Stimulated activated CD4-positive, alpha-beta T cell treated with anti-CD3 and anti-CD28 coated beads, Interleukin-15, amount 100 ng/mL, for 48 hours (primary cell): ENCODE measurements around the gene D2HGDH.
"Not testable (repeated sequence)": the region's sequence is repeated elsewhere in the genome, so short reads cannot be mapped to it uniquely, and the experiment has no call there.

Source experiments
- DNase-seq, 2 donors: peaks; one replicate each; pipeline ENCODE4 v3.0.0-alpha.2; 2020; ENCODE audit warnings: low read depth in 2 of 2

The D2HGDH gene

DNA sequence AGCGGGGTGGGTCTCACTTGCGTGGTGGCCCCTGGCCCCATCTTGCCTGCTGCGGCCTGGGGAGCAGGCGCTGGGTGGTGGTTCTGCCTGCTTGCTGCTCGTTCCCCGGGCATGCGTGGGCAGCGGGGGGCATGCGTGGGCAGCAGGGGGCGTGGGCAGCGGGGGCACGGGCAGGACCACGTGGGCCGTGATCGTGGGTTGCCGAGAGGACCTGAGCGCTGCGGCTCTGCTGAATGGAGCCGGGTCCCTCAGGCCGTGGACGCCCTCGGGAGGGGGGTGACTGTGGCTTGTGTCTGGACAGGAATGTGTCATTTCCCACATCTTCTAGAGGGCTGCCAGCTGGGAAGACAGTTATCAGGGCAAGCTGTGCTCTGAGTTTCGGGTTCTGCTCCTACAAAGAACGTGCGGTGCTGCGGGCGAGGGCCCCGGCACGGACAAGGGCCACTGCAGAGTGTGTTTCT lies 33.9 kb downstream of the D2HGDH start:
- DNase-seq = no peak

DNA sequence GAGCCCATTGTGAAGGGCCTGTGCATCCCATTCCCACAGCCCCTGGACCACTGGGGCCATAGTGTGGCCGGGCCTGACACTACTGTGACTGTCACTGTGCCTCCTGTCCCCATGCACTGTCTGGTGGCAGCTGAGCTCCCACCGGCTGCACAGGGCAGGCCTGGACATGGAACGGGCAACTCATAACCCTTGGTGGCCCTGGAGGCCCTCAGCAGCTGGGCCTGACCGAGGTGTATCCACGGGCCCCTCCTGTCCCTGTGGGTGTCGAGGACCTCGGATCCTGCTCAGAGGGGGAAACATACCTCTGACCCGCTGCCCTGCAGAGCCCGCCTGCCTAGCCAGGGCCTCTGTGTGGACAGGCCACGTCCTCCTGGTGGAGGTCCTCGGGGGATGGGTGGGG lies 34.4 kb downstream of the D2HGDH start:
- no peak for DNase-seq

DNA sequence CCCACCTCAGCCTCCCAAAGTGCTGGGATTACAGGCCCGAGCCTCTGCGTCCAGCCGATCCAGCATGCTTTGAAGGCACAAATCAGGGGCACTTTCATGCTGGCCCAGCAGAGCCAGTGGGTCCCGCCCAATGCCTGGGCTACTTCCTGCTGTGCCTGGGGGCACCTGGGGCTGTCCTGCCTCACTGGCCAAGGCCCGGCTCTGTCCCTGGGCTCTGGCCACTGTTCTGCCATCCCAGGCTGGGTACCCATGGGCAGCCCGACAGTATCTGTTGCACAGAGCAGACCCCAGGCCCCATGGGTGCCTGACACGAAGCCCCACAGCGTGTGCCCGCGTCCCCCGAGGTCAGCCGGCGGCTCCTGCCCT lies 35.4 kb downstream of the D2HGDH start:
- no peak for DNase-seq

- DNase-seq = no peak
Measured at GRCh38 chr2:241770185-241770935, 35.9 kb downstream of the D2HGDH start.

GRCh38 chr2:241770936-241771285 lies 36.5 kb downstream of the D2HGDH start:
- no peak for DNase-seq

GRCh38 chr2:241771286-241772062 lies 37.0 kb downstream of the D2HGDH start:
- no peak for DNase-seq

DNA sequence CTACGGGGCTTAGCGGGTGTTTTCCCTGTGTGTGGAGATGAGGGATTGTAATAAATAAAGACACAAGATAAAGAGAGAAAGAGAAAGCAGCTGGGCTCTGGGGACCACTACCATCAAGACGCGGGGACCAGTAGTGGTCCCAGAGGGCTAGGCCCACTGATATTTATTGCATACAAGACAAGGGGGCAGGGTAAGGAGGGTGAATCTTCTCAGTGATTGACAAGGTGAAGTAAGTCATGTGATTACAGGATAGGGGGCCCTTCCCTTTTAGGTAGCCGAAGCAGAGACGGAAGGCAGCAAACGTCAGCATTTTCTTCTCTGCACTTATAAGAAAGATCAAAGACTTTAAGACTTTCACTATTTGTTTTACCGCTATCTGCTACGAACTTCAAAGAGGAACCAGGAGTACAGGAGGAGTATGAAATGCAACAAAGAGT lies 37.7 kb downstream of the D2HGDH start:
- no peak for DNase-seq

GRCh38 chr2:241773511-241774418 lies 39.3 kb downstream of the D2HGDH start:
- DNase-seq = no peak

DNA sequence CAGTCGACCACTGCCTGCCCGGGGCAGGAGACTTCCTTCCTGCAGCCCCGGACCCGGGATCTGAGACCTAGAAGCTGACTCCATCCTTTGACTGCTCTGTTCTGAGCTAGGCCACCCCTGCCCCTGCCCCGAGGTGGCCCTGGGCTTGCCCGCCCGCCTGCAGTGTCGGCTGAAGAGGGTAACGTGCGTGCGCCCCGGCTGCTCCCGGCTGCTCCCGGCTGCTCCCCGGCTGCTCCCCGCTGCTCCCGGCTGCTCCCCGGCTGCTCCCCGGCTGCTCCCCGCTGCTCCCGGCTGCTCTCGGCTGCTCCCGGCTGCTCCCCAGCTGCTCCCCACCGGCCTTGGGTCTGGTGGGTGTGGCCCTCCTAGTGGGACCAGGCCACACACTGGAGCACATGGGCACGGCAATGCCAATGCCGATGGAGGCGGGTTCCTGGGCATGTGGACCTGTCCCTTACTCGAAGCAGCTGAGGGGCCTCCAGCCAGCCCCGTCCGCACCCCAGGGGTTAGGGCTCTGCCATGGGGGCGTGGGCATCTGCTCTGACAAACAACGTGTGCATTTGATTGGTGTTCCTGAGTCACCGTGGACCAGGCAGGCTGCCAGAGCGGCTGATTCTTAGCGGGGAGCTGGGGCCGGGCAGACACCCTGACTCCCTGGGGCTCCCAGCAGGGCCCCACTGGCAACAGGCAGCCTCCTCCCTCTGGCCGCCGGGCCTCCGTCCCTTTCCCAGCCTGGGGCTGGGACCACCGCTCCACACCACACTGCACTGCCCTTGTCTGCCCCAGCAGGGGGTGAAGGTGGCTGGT lies 40.2 kb downstream of the D2HGDH start:
- no peak for DNase-seq

DNA sequence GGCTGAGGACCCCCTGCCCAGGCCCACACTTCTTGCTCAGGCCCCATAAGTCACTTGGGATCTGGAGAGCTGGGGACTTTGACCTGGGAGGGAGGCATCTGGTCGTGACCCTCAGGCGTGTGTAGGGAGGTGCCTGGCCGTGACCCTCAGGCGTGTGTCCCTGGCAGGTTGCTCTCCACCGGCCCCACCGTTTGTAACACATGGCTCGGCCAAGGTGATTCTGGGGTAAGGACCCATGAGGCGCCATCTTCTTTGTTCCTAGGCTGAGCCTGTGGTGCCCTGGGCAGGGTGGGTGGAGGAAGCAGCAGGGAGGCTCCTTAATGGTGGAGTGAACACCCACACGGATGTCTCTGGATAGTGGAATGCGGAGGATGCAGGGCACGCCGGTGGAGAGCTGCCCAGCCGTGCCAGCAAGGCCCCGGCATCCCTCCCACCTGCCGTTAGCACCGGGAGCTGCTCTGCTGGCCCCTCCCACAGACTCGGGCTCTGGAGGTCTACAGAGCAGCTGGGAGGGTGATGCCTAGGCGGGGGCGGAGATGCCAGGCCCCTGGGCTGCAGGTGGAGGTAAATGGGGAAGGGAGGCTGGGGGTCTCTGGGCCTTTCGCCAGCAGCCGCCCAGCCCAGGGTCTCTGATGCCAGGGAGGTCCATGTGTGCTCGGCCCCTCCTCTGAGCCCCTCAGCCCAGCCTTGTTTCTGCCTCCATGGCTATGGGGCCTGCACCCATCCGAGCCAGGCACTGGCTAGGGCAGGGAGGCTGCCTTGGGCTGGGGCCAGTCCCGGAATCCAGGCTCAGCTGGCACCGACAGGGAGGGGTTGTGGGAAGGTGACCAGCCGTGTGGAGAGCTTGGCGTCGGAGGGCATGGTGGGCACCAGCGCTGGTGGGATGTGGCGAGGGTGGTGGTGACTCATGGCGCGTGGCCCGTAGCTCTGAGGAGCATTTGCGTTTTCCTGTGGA lies 41.1 kb downstream of the D2HGDH start:
- no peak for DNase-seq

DNA sequence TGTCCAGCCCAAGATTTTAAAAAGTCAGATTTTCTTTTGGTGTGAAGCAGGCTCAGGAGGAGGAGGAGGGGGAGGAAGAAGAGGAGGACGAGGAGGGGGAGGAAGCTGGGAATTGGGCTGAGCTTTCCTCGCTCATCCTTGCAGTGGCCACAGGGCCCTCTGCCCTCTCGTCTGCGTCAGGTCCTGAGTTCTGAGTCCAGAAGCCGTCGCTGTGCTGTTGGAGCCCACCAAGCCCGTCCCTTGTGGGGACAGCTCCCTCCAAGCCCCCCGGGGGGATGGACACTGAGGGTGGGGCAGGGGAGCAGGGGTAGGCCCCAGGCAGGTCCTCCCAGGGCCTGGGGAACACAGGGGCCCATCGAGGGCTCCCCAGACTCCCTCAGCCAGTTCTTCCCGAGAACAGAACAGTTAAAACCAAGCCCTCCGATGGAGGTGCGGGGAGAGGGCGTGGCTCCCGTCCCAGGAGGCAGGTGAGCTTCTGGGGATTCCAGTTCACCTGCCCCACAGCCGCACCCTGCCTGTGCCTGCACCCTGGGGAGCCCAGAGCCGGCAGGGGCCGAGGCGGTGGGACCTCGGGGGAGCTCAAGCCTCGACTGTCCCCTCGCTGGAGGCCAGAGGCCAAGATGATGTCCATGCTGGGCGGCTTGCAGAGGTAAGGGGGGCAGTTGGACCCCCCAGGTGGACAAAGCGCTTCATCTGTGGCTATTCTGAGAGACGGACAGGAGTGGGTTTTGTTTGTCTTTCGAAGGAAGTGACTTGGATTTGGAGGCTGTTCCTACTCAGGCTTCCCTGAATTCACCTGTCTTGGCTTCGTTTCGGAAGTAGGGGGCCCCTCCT lies 42.1 kb downstream of the D2HGDH start, which contains the start of gene GAL3ST2:
TSS of gene GAL3ST2 (plus strand) at position 487 of the 834 bp plus-strand sequence. CDS start at position 621, 134 bp downstream.
- DNase-seq = no peak

DNA sequence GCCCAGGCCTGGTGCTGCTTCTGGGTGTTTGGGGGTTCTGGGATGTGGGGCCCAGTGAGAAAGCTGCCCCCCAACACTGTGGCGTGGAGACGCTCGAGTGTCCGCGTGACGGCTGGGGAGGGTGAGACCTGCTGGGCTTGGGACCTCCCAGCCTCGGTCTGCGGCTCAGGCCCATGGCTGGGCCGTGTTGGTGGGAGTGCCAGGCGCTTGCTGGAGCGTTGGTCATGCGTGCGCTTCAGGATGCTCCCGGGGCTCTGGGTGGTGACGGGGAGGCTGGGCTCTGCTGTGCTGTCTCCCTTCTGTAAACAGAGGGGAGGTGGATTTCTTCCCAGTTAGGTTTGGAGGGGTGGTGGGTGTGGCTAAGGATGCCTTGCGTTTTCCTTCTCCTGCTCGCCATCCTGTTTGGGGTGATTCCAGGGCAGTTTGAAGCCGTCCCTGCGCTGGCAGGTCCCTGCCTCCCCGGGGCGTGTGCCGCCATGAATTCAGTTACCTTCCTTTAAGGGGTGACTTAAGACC lies 42.8 kb downstream of the D2HGDH start:
- DNase-seq = no peak

- no peak for DNase-seq
Measured at GRCh38 chr2:241777686-241778627, 43.5 kb downstream of the D2HGDH start.

GRCh38 chr2:241780939-241781569 lies 46.6 kb downstream of the D2HGDH start:
- no peak for DNase-seq

- DNase-seq = not testable (repeated sequence)
Measured at GRCh38 chr2:241782053-241782452, 47.6 kb downstream of the D2HGDH start.

DNA sequence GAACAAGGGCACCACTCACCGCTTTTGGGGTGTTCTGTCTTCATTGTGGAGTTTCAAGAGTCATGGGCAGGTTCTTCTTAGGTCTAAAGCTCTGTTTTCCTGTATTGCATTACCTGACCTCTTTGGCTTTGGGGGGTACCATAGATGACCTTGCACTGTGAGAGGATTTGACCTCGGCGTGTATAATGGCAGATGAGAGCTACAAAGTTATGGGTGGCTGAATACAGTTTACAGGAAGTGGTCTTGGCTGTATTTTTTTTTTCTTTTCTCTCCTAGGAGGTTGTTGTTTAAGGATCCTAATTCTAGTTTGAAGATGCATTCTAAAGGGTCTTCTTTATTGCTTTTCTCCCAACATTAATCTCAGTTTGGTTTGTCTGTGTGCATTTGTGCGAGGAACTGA lies 53.7 kb downstream of the D2HGDH start:
- no peak for DNase-seq

DNA sequence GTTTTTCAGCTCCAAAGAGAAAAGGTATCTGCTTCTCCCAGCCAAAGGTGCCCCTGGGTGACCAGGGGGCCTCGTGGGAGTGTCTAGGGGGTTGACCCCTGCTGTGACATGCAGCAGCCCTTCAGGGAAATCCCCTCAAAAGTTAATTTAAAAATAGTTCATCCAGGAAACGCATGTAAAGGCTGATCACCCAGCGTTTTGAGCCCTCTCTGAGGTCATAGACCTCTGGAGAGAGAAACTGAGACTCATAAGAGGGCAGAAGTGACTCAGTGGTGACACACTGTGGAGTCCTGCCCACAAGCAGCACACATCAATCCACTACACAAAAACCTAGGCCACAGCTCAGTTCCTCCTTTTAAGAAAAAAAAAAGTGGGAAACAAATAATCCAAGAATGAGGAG lies 54.1 kb downstream of the D2HGDH start:
- peak; percentile 30 to 57 for DNase-seq
